Thoracic aorta (tissue), 2 donors: ENCODE measurements around the gene GPR62. TPM values are rescaled to one million over a fixed set of nuclear protein-coding genes. Genes with fewer than 3 reads are reported as not detected.
"Not testable (repeated sequence)": the region's sequence is repeated elsewhere in the genome, so short reads cannot be mapped to it uniquely, and the experiment has no call there.

Experiments
- ATAC-seq: fragments of 150-250 bp; one replicate; pipeline ENCODE4 v1.8.0; 2017; ENCODE audit warnings: low read depth; ENCODE audit not compliant: insufficient number of reproducible peaks, low FRiP score
- DNase-seq: peaks from one replicate; pipeline ENCODE4 v3.0.0-alpha.2; 2020; ENCODE audit warnings: low spot score
- H3K27ac ChIP-seq, 2 donors: fragments of 200-600 bp; sonication (generic); 1 replicate in 1 of 2; 2 replicates in 1 of 2; pipeline ENCODE4 v1.5.1; 2016; ENCODE audit warnings: mild to moderate bottlenecking in 2 of 2, moderate library complexity in 2 of 2
- H3K27me3 ChIP-seq: fragments of 200-600 bp; sonication (generic); replicated peaks from 2 replicates; pipeline ENCODE4 v1.6.0; 2016; ENCODE audit warnings: mild to moderate bottlenecking; ENCODE audit not compliant: insufficient read depth
- H3K36me3 ChIP-seq: fragments of 200-600 bp; sonication (generic); one replicate; pipeline ENCODE4 v1.5.1; 2016
- H3K4me1 ChIP-seq, 2 donors: fragments of 200-600 bp; sonication (generic); 1 replicate in 1 of 2; 2 replicates in 1 of 2; pipeline versions ENCODE4 v1.5.1 to v1.6.0; 2016; ENCODE audit warnings: low read depth in 2 of 2, mild to moderate bottlenecking in 1 of 2; ENCODE audit not compliant: control insufficient read depth in 1 of 2
- H3K4me3 ChIP-seq: fragments of 200-600 bp; sonication (generic); 2 replicates; pipeline ENCODE4 v1.5.1; 2016; ENCODE audit warnings: mild to moderate bottlenecking
- H3K9me3 ChIP-seq: fragments of 200-600 bp; sonication (generic); 2 replicates; pipeline ENCODE4 v1.5.1; 2016
- CTCF ChIP-seq: fragments of 200-600 bp; sonication (generic); IDR thresholded peaks from one replicate; pipeline ENCODE4 v1.5.1; 2019; ENCODE audit warnings: antibody characterized with exemption
- total RNA-seq, 2 donors: library from RNA; depleted of rRNA; stranded (reverse); fragments of >200 nt; gene quantifications; one replicate each; pipeline versions ENCODE4 v1.1.0 to v1.2.3, GENCODE V29; 2016

Gene GPR62
- total RNA-seq, 2 donors from 2014 or later: not detected

GRCh38 chr3:51986010-51986947, 31.1 kb downstream of the GPR62 start:
- peaks cover 3% of the 10 kb centered on the region for H3K36me3 ChIP-seq
- H3K4me1 ChIP-seq: peaks cover 19 to 36% of the 10 kb centered on the region in 2 donors
- DNase-seq: no peak

GRCh38 chr3:51987568-51987967, 32.4 kb downstream of the GPR62 start:
- no peak for DNase-seq
- TF ChIP-seq CTCF: no peak
- Histone ChIP-seq H3K4me1 (peaks cover 11 to 28% of the 10 kb centered on the region in 2 donors), H3K9me3 (no peaks in the 10 kb centered on the region), H3K27me3 (no peaks in the 10 kb centered on the region), H3K4me3 (no peak overlapping the region), H3K36me3 (peaks cover 5% of the 10 kb centered on the region), H3K27ac (no peak overlapping the region)
- no peak for ATAC-seq

More at GRCh38 chr3:51986010-51986947, 31.1 kb downstream of the GPR62 start:
- no peaks in the 10 kb centered on the region for H3K27me3 ChIP-seq
- ATAC-seq: no peak
- no peaks in the 10 kb centered on the region for H3K9me3 ChIP-seq
- H3K4me3 ChIP-seq: no peak overlapping the region
- H3K27ac ChIP-seq: no peak overlapping the region
- TF ChIP-seq CTCF: no peak

GRCh38 chr3:51988286-51989146, 33.3 kb downstream of the GPR62 start:
- H3K36me3 ChIP-seq: peaks cover 12% of the 10 kb centered on the region
- peaks cover 11 to 25% of the 10 kb centered on the region in 2 donors for H3K4me1 ChIP-seq
- no peak overlapping the region for H3K27ac ChIP-seq
- H3K9me3 ChIP-seq: no peaks in the 10 kb centered on the region
- ATAC-seq (no peak), DNase-seq (no peak)
- no peak for TF ChIP-seq CTCF
- no peak overlapping the region for H3K4me3 ChIP-seq
- H3K27me3 ChIP-seq: no peaks in the 10 kb centered on the region

- Histone ChIP-seq H3K4me1 (peaks cover 16 to 33% of the 10 kb centered on the region in 2 donors), H3K27ac (peak overlapping the region; percentile 68 to 80), H3K36me3 (peaks cover 25% of the 10 kb centered on the region)
- H3K27me3 ChIP-seq, H3K4me3 ChIP-seq, ATAC-seq, H3K9me3 ChIP-seq, DNase-seq: not testable (repeated sequence)
Observed at GRCh38 chr3:51990501-51990971, 35.4 kb downstream of the GPR62 start.

GRCh38 chr3:51992017-51992682, 37.0 kb downstream of the GPR62 start:
- H3K4me1 ChIP-seq: peaks cover 16 to 33% of the 10 kb centered on the region in 2 donors
- no peak overlapping the region for H3K27ac ChIP-seq
- H3K9me3 ChIP-seq: no peaks in the 10 kb centered on the region
- H3K4me3 ChIP-seq: no peak overlapping the region
- H3K27me3 ChIP-seq: no peaks in the 10 kb centered on the region
- peaks cover 25% of the 10 kb centered on the region for H3K36me3 ChIP-seq
- DNase-seq: no peak
- no peak for ATAC-seq
- no peak for TF ChIP-seq CTCF

- H3K27ac ChIP-seq, H3K27me3 ChIP-seq, DNase-seq, ATAC-seq, H3K4me3 ChIP-seq, H3K9me3 ChIP-seq: not testable (repeated sequence)
- Histone ChIP-seq H3K4me1 (peaks cover 16 to 33% of the 10 kb centered on the region in 2 donors), H3K36me3 (peaks cover 23% of the 10 kb centered on the region)
Observed at GRCh38 chr3:51993657-51994056, 38.5 kb downstream of the GPR62 start.
